A549 (cell line): ENCODE data around the gene CFAP97D2.

Source experiments
- CHD2 ChIP-seq: fragments of 150-350 bp; IDR thresholded peaks from 2 replicates; pipeline ENCODE4 v1.6.1; 2014; ENCODE audit warnings: low read length; ENCODE audit not compliant: partially characterized antibody
- CHD4 ChIP-seq: fragments of 200-600 bp; sonication (generic); IDR thresholded peaks from 2 replicates; pipeline ENCODE4 v1.6.1; 2016; ENCODE audit warnings: antibody characterized with exemption, mild to moderate bottlenecking, borderline replicate concordance
- EHMT2 ChIP-seq: fragments of 200-600 bp; sonication (generic); IDR thresholded peaks from 2 replicates; pipeline ENCODE4 v1.6.1; 2016; ENCODE audit warnings: antibody characterized with exemption, low read depth, mild to moderate bottlenecking, moderate library complexity
- ESRRA ChIP-seq: fragments of 150-350 bp; IDR thresholded peaks from 2 replicates; pipeline ENCODE4 v1.6.1; 2014; ENCODE audit warnings: mild to moderate bottlenecking, low read length, borderline replicate concordance
- FOXS1 ChIP-seq: fragments of 250-450 bp; sonication (Bioruptor Pico); IDR thresholded peaks from 2 replicates; pipeline ENCODE4 v1.5.0; 2020; ENCODE audit warnings: mild to moderate bottlenecking, moderate library complexity
- NFE2L2 ChIP-seq: fragments of 150-350 bp; conservative IDR thresholded peaks from 2 replicates; pipeline ENCODE4 v1.6.1; 2014; ENCODE audit warnings: low read length
- POLR2A ChIP-seq: IDR thresholded peaks from 2 replicates; pipeline ENCODE4 v1.6.1; 2012; ENCODE audit warnings: mild to moderate bottlenecking, low read length
- RFX5 ChIP-seq: fragments of 450-650 bp; IDR thresholded peaks from 2 replicates; pipeline ENCODE4 v1.7.1; 2014; ENCODE audit warnings: antibody characterized with exemption, mild to moderate bottlenecking, moderate library complexity
- TF ChIP-seq, protein P1 (sequence below): fragments of >200 bp; sonication (Bioruptor Twin); formaldehyde crosslinking; IDR thresholded peaks from 3 replicates; pipeline ENCODE4 v1.5.1; 2016
- TF ChIP-seq, protein P2 (sequence below): fragments of 250-450 bp; sonication (Bioruptor Pico); IDR thresholded peaks from 2 replicates; pipeline ENCODE4 v1.5.0; 2021; ENCODE audit warnings: mild to moderate bottlenecking, moderate library complexity, borderline replicate concordance

DNA sequence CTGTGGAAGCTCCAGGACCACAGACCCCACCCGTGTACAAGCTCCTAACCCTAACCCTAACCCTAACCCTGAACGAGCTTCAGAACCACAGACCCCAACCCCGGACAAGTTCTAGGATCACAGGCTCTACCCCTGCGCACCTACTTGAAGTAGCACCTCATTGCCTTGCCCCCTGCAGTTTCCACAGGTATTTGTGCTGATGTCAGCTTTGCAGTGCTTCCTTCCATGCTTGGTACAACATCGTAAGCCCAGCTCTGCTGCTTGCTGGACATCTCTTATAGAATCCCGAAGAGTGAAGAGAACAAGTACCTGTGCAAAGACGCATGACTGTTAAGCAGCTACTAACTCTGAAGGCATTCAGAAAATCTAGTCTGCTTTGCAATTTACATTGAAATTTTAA is 34.9 kb downstream of the CFAP97D2 start:
- TF ChIP-seq, protein P1, sequence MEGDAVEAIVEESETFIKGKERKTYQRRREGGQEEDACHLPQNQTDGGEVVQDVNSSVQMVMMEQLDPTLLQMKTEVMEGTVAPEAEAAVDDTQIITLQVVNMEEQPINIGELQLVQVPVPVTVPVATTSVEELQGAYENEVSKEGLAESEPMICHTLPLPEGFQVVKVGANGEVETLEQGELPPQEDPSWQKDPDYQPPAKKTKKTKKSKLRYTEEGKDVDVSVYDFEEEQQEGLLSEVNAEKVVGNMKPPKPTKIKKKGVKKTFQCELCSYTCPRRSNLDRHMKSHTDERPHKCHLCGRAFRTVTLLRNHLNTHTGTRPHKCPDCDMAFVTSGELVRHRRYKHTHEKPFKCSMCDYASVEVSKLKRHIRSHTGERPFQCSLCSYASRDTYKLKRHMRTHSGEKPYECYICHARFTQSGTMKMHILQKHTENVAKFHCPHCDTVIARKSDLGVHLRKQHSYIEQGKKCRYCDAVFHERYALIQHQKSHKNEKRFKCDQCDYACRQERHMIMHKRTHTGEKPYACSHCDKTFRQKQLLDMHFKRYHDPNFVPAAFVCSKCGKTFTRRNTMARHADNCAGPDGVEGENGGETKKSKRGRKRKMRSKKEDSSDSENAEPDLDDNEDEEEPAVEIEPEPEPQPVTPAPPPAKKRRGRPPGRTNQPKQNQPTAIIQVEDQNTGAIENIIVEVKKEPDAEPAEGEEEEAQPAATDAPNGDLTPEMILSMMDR: no peak
- TF ChIP-seq NFE2L2: no peak
- TF ChIP-seq RFX5: no peak
- no peak for TF ChIP-seq EHMT2
- no peak for TF ChIP-seq ESRRA
- no peak for TF ChIP-seq POLR2A
- no peak for TF ChIP-seq FOXS1
- TF ChIP-seq CHD4: no peak
- TF ChIP-seq, protein P2, sequence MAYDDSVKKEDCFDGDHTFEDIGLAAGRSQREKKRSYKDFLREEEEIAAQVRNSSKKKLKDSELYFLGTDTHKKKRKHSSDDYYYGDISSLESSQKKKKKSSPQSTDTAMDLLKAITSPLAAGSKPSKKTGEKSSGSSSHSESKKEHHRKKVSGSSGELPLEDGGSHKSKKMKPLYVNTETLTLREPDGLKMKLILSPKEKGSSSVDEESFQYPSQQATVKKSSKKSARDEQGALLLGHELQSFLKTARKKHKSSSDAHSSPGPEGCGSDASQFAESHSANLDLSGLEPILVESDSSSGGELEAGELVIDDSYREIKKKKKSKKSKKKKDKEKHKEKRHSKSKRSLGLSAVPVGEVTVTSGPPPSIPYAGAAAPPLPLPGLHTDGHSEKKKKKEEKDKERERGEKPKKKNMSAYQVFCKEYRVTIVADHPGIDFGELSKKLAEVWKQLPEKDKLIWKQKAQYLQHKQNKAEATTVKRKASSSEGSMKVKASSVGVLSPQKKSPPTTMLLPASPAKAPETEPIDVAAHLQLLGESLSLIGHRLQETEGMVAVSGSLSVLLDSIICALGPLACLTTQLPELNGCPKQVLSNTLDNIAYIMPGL: no peak
- TF ChIP-seq CHD2: no peak
